Astrocyte (in vitro differentiated cells and primary cell): ENCODE data around the gene DES. TPM values are rescaled to one million over a fixed set of nuclear protein-coding genes. Genes with fewer than 3 reads are reported as not detected.

Experiments
- DNase-seq: peaks from one replicate; pipeline ENCODE4 v3.0.0-alpha.2; 2010; ENCODE audit warnings: low read depth
- FAIRE-seq: peaks from 2 replicates; lab custom pipeline; 2011; peaks lifted over from hg19 to GRCh38; lab: Jason Lieb, UNC
- H2AFZ ChIP-seq: 2 replicates; pipeline ENCODE4 v1.6.0; 2012; ENCODE audit warnings: low read depth, low read length, inconsistent platforms
- H3K27ac ChIP-seq: 2 replicates; pipeline ENCODE4 v1.5.1; 2011; ENCODE audit warnings: low read depth, low read length, inconsistent platforms
- H3K27me3 ChIP-seq: 2 replicates; pipeline ENCODE4 v1.6.0; 2011; ENCODE audit warnings: low read length, inconsistent platforms; ENCODE audit not compliant: insufficient read depth
- H3K36me3 ChIP-seq: 2 replicates; pipeline ENCODE4 v1.5.1; 2011; ENCODE audit warnings: low read length, inconsistent platforms; ENCODE audit not compliant: insufficient read depth
- H3K4me1 ChIP-seq: 2 replicates; pipeline ENCODE4 v1.5.1; 2011; ENCODE audit warnings: low read length, inconsistent platforms; ENCODE audit not compliant: insufficient read depth
- H3K4me2 ChIP-seq: 2 replicates; pipeline ENCODE4 v1.6.0; 2012; ENCODE audit warnings: low read length, inconsistent platforms
- H3K4me3 ChIP-seq: 2 replicates; pipeline ENCODE4 v1.5.1; 2011; ENCODE audit warnings: low read depth, mild to moderate bottlenecking, low read length, inconsistent platforms; ENCODE audit not compliant: insufficient read depth
- H3K79me2 ChIP-seq: 2 replicates; pipeline ENCODE4 v1.6.0; 2012; ENCODE audit warnings: mild to moderate bottlenecking, low read length, inconsistent platforms; ENCODE audit not compliant: insufficient read depth
- H3K9ac ChIP-seq: 2 replicates; pipeline ENCODE4 v1.6.0; 2012; ENCODE audit warnings: mild to moderate bottlenecking, low read length, inconsistent platforms
- H3K9me3 ChIP-seq: 2 replicates; pipeline ENCODE4 v1.5.1; 2012; ENCODE audit warnings: low read depth, mild to moderate bottlenecking, low read length, inconsistent platforms; ENCODE audit not compliant: insufficient read depth
- H4K20me1 ChIP-seq: 2 replicates; pipeline ENCODE4 v1.6.0; 2012; ENCODE audit warnings: low read length, inconsistent platforms; ENCODE audit not compliant: insufficient read depth
- H3K27ac Mint-ChIP-seq: one replicate; pipeline ENCODE4 v1.8.0; 2021; ENCODE audit warnings: mild to moderate bottlenecking, mixed read lengths; ENCODE audit not compliant: unreplicated experiment
- H3K27me3 Mint-ChIP-seq: one replicate; pipeline ENCODE4 v1.8.0; 2021; ENCODE audit warnings: low read depth, mixed read lengths; ENCODE audit not compliant: unreplicated experiment
- H3K36me3 Mint-ChIP-seq: one replicate; pipeline ENCODE4 v1.8.0; 2021; ENCODE audit warnings: low read depth, mixed read lengths; ENCODE audit not compliant: unreplicated experiment
- H3K4me1 Mint-ChIP-seq: one replicate; pipeline ENCODE4 v1.8.0; 2021; ENCODE audit warnings: low read depth, mixed read lengths; ENCODE audit not compliant: unreplicated experiment
- H3K4me3 Mint-ChIP-seq: one replicate; pipeline ENCODE4 v1.8.0; 2021; ENCODE audit warnings: mild to moderate bottlenecking, moderate library complexity, mixed read lengths; ENCODE audit not compliant: unreplicated experiment
- H3K9me3 Mint-ChIP-seq: one replicate; pipeline ENCODE4 v1.8.0; 2021; ENCODE audit warnings: mild to moderate bottlenecking, mixed read lengths; ENCODE audit not compliant: unreplicated experiment
- EZH2 ChIP-seq: IDR thresholded peaks from 2 replicates; pipeline ENCODE4 v1.6.1; 2012; ENCODE audit warnings: mild to moderate bottlenecking, low read length, inconsistent platforms; ENCODE audit not compliant: insufficient read depth
- total RNA-seq: library from RNA; stranded (reverse); gene quantifications from 2 replicates; pipeline ENCODE4 v1.2.1, GENCODE V29; 2021
- TF ChIP-seq, protein P1 (sequence below): IDR thresholded peaks from 2 replicates; pipeline ENCODE4 v1.5.1; 2011; ENCODE audit warnings: low read depth, mild to moderate bottlenecking, inconsistent platforms, low read length, moderate library complexity; ENCODE audit not compliant: insufficient read depth

The DES gene
- total RNA-seq, 1 donor from 2014 or later, result 5.4 TPM

DNA sequence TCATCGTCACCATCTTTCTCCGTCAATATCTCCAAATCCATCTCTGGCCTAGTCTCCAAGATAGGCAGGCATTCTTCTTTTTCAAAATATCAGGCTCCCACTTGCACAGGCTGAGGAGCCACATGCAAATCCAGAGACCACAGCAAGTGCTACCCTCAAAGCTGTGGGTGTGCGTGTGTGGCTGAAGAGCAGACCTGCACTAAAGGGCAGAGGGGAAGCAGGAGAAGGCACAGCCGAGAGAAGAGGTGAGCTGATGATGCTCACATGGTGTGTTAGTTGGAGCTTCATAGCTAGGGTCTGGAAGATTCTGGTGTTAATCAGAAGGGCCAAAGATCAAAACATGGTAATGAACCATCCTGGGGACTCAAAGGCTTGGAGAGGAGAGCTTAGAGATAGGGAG lies 20.3 kb downstream of the DES start:
- Histone ChIP-seq H3K4me2 (no peak overlapping the region), H3K79me2 (peaks cover 9% of the 10 kb centered on the region), H3K36me3 (no peaks in the 10 kb centered on the region), H3K4me1 (peaks cover 32% of the 10 kb centered on the region), H2AFZ (no peak overlapping the region), H3K27me3 (no peaks in the 10 kb centered on the region), H3K4me3 (no peak overlapping the region), H4K20me1 (no peaks in the 10 kb centered on the region), H3K9ac (no peak overlapping the region), H3K27ac (no peak overlapping the region), H3K9me3 (no peaks in the 10 kb centered on the region)
- H3K4me3 Mint-ChIP-seq, result no peak overlapping the region
- H3K9me3 Mint-ChIP-seq, result no peaks in the 10 kb centered on the region
- H3K4me1 Mint-ChIP-seq, result peaks cover 23% of the 10 kb centered on the region
- no peaks in the 10 kb centered on the region for H3K36me3 Mint-ChIP-seq
- DNase-seq, result no peak
- no peak for FAIRE-seq
- no peak overlapping the region for H3K27ac Mint-ChIP-seq
- no peak for TF ChIP-seq EZH2
- TF ChIP-seq, protein P1, sequence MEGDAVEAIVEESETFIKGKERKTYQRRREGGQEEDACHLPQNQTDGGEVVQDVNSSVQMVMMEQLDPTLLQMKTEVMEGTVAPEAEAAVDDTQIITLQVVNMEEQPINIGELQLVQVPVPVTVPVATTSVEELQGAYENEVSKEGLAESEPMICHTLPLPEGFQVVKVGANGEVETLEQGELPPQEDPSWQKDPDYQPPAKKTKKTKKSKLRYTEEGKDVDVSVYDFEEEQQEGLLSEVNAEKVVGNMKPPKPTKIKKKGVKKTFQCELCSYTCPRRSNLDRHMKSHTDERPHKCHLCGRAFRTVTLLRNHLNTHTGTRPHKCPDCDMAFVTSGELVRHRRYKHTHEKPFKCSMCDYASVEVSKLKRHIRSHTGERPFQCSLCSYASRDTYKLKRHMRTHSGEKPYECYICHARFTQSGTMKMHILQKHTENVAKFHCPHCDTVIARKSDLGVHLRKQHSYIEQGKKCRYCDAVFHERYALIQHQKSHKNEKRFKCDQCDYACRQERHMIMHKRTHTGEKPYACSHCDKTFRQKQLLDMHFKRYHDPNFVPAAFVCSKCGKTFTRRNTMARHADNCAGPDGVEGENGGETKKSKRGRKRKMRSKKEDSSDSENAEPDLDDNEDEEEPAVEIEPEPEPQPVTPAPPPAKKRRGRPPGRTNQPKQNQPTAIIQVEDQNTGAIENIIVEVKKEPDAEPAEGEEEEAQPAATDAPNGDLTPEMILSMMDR, result no peak
- peaks cover 22% of the 10 kb centered on the region for H3K27me3 Mint-ChIP-seq

GRCh38 chr2:219439506-219439905 lies 21.3 kb downstream of the DES start:
- H3K4me1 ChIP-seq, result peaks cover 26% of the 10 kb centered on the region
- FAIRE-seq (no peak), DNase-seq (no peak)
- H3K4me3 ChIP-seq, result no peak overlapping the region
- H3K9ac ChIP-seq, result no peak overlapping the region
- no peaks in the 10 kb centered on the region for H3K9me3 ChIP-seq
- TF ChIP-seq EZH2, result no peak
- TF ChIP-seq, protein P1, result no peak
- peaks cover 18% of the 10 kb centered on the region for H3K79me2 ChIP-seq
- Mint-ChIP-seq H3K36me3 (peaks cover 3% of the 10 kb centered on the region), H3K27me3 (peaks cover 16% of the 10 kb centered on the region), H3K9me3 (no peaks in the 10 kb centered on the region), H3K4me1 (peaks cover 23% of the 10 kb centered on the region), H3K4me3 (no peak overlapping the region), H3K27ac (no peak overlapping the region)
- H3K27ac ChIP-seq, result no peak overlapping the region
- no peaks in the 10 kb centered on the region for H3K36me3 ChIP-seq
- no peak overlapping the region for H2AFZ ChIP-seq
- H3K4me2 ChIP-seq, result no peak overlapping the region
- H4K20me1 ChIP-seq, result no peaks in the 10 kb centered on the region
- H3K27me3 ChIP-seq, result no peaks in the 10 kb centered on the region

GRCh38 chr2:219440388-219441256 lies 22.4 kb downstream of the DES start:
- TF ChIP-seq, protein P1, result no peak
- TF ChIP-seq EZH2, result no peak
- Mint-ChIP-seq H3K9me3 (no peaks in the 10 kb centered on the region), H3K27me3 (peaks cover 11% of the 10 kb centered on the region), H3K4me1 (peaks cover 30% of the 10 kb centered on the region), H3K36me3 (peaks cover 3% of the 10 kb centered on the region), H3K27ac (peak overlapping the region; percentile 59), H3K4me3 (peak overlapping the region; percentile 83)
- Histone ChIP-seq H3K27me3 (no peaks in the 10 kb centered on the region), H3K79me2 (peaks cover 25% of the 10 kb centered on the region), H3K9me3 (no peaks in the 10 kb centered on the region), H2AFZ (no peak overlapping the region), H4K20me1 (no peaks in the 10 kb centered on the region), H3K4me1 (peaks cover 30% of the 10 kb centered on the region), H3K9ac (peak overlapping the region; percentile 76), H3K27ac (no peak overlapping the region), H3K4me2 (peak overlapping the region; percentile 94), H3K36me3 (no peaks in the 10 kb centered on the region), H3K4me3 (no peak overlapping the region)
- FAIRE-seq, result peak; percentile 5
- peak; percentile 36 for DNase-seq
